ENCODE data around the gene GPR62. TPM values are rescaled to one million over a fixed set of nuclear protein-coding genes. Genes with fewer than 3 reads are reported as not detected.

GPR62 gene
- total RNA-seq, 1 donor from 2014 or later: not detected

DNA sequence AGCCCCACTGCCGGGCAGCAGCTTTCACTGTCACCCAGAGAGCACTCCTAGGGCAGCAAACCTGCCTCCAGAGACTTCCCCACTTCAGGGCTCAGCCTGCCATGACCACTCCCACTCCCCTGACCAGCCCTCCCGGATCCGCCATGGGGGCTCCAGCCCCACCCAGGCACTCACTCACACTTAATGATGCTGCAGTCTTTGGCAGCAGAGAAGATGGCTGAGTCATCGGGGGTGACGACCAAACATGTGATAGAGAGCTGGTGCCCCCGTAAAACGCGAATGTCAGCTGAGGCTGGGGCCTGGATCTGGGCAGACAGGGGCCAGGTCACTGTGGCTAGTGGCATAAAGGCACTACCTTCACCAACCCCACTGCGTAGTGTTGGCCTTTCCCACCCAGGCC is 18.2 kb upstream of the GPR62 start:
- ATAC-seq (ENCODE audit: poor library complexity): no peak
- intact Hi-C loops (cut with DNase I): no loop called here

GRCh38 chr3:51937611-51938450 is 17.4 kb upstream of the GPR62 start:
- intact Hi-C loops (cut with DNase I): no loop called here
- ATAC-seq (ENCODE audit: poor library complexity) (no peak), DNase-seq (no peak)

More for the DNA sequence above, 18.2 kb upstream of the GPR62 start:
- no peak for DNase-seq

DNA sequence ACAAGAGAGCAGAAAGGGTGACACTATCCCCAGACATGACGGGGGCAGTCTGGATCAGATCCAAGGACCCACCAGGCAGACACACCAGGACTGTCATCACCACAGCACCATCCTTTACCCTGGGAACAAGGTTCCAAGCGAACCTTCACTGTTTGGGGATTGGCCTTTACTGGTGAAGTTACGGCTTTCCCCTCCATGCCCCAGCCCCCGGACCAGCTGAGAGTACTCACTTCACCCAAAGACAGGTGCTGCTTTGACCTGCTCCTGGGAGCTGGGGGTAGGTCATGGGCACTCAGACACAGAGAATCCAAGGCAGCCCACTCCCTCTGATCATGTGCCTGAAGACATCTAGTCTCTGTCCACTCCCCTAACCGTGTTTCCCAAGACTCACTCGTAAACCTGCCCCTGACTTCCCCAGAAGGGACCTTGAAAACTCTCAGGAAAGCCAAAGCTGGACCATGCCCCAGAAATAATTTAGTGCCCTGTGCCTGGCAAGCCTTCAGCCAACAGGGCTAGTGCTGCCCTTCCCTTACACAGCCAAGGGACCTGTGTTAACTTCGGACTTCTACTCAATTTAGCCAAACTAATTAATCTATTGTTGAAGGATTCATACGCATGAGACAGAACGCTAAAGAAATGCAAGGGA is 16.3 kb upstream of the GPR62 start:
- DNase-seq (no peak), ATAC-seq (ENCODE audit: poor library complexity) (no peak)
- intact Hi-C loops (cut with DNase I): no loop called here

GRCh38 chr3:51940648-51941462 is 14.3 kb upstream of the GPR62 start:
- intact Hi-C loops (cut with DNase I): no loop called here
- ATAC-seq (ENCODE audit: poor library complexity): no peak
- no peak for DNase-seq

GRCh38 chr3:51941463-51941797 is 13.8 kb upstream of the GPR62 start:
- ATAC-seq (ENCODE audit: poor library complexity): no peak
- intact Hi-C loops (cut with DNase I): no loop called here

GRCh38 chr3:51941798-51942602 is 13.2 kb upstream of the GPR62 start, which contains the start of the genes PARP3 and RRP9:
Gene PARP3, plus strand, starts transcription at chr3:51942363. Its CDS starts 993 bp downstream, at chr3:51943356.
Gene RRP9, minus strand, starts transcription at chr3:51941904. Its CDS starts 37 bp downstream, at chr3:51941867.
- DNase-seq: peak; percentile 100
- ATAC-seq (ENCODE audit: poor library complexity): peak; percentile 95
- intact Hi-C loops (cut with DNase I): no loop called here

More at GRCh38 chr3:51941463-51941797, 13.8 kb upstream of the GPR62 start:
- DNase-seq: no peak

- intact Hi-C loops (cut with DNase I): no loop called here
- ATAC-seq (ENCODE audit: poor library complexity) (peak; percentile 36), DNase-seq (peak; percentile 74)
These were observed 12.4 kb upstream of the GPR62 start for GRCh38 chr3:51942603-51943450.

- peak; percentile 43 for DNase-seq
- intact Hi-C loops (cut with DNase I): no loop called here
- ATAC-seq (ENCODE audit: poor library complexity): no peak
These were observed 11.5 kb upstream of the GPR62 start for GRCh38 chr3:51943451-51944391.

DNA sequence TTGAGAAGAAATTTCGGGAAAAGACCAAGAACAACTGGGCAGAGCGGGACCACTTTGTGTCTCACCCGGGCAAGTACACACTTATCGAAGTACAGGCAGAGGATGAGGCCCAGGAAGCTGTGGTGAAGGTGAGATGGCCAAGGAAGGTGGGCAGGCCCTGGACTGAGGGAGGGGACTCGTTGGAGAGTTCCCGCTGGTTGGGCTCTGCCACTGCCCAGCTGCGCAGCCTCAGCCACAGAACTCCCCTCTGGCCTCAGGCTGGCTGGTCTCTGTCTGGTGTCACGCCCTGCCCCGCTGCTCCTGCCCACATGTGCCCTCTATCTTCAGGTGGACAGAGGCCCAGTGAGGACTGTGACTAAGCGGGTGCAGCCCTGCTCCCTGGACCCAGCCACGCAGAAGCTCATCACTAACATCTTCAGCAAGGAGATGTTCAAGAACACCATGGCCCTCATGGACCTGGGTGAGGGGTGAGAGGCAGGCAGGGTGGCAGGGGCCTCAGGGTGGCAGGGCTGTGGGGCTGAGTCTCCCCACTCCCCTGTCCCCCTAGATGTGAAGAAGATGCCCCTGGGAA is 10.6 kb upstream of the GPR62 start:
- intact Hi-C loops (cut with DNase I): no loop called here
- ATAC-seq (ENCODE audit: poor library complexity) (no peak), DNase-seq (peak; percentile 38)

DNA sequence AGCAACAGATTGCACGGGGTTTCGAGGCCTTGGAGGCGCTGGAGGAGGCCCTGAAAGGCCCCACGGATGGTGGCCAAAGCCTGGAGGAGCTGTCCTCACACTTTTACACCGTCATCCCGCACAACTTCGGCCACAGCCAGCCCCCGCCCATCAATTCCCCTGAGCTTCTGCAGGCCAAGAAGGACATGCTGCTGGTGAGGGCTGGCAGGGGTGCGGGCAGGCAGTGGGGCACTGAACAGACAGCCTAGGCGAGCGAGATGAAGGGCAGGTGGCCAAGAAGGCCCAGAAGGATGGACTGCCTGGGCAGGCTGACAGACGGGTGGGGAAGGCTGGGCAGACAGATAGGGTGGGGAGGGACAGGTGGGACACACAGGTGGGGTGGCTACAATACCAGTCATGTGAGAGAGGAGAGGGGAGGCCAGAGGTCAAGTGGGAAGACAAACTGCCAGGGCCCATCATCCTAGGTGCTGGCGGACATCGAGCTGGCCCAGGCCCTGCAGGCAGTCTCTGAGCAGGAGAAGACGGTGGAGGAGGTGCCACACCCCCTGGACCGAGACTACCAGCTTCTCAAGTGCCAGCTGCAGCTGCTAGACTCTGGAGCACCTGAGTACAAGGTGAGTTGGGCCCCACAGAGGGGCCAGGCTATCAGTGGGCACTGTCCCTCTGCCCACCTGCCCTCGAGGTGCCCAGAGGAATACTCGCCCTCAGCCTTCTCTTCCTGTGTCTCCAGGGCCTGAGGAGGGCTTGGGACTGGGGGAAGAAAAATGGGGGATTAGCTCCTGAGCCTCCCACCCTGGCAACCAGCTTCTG is 9.9 kb upstream of the GPR62 start:
- DNase-seq (peak; percentile 32), ATAC-seq (ENCODE audit: poor library complexity) (no peak)
- intact Hi-C loops (cut with DNase I): no loop called here

- ATAC-seq (ENCODE audit: poor library complexity) (no peak), DNase-seq (no peak)
- intact Hi-C loops (cut with DNase I): no loop called here
These were observed 9.1 kb upstream of the GPR62 start for GRCh38 chr3:51945926-51946705.

- DNase-seq: peak; percentile 29
- intact Hi-C loops (cut with DNase I): no loop called here
- ATAC-seq (ENCODE audit: poor library complexity): no peak
These were observed 8.4 kb upstream of the GPR62 start for GRCh38 chr3:51946796-51947195.

DNA sequence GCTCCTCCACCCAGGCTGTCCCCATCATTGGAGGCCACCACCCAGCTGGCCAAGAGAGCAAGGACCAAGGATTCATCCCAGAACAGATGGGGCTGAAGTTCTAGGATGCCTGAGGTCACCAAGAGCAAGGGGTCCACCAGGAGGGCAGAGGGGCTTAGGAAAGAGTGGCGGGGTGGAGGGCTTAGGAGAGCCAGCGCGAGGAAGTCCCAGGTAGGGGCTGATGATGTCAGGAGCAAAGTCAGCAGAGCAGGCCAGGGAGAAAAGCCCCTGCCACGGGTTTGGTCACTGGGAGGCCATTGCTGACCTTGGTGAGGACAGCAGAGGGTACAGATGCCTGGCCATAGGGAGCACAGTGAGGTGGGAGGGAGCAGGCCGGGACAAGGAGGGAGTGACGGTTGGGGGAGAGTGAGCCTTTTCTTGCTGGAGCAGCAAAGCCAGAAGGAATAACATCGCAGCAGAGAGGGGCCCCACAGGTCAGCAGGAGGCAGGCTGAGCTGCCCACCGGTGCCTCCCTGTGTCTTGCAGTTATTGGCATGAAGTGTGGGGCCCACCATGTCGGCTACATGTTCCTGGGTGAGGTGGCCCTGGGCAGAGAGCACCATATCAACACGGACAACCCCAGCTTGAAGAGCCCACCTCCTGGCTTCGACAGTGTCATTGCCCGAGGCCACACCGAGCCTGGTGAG is 7.8 kb upstream of the GPR62 start:
- intact Hi-C loops (cut with DNase I): no loop called here
- DNase-seq (peak; percentile 15), ATAC-seq (ENCODE audit: poor library complexity) (no peak)

- intact Hi-C loops (cut with DNase I): no loop called here
- ATAC-seq (ENCODE audit: poor library complexity) (no peak), DNase-seq (peak; percentile 22)
These were observed 7.1 kb upstream of the GPR62 start for GRCh38 chr3:51948016-51948580.

All from Right ventricle myocardium superior (tissue), 1 donor.